ENCODE data around the gene WWC2.

WWC2 gene

DNA sequence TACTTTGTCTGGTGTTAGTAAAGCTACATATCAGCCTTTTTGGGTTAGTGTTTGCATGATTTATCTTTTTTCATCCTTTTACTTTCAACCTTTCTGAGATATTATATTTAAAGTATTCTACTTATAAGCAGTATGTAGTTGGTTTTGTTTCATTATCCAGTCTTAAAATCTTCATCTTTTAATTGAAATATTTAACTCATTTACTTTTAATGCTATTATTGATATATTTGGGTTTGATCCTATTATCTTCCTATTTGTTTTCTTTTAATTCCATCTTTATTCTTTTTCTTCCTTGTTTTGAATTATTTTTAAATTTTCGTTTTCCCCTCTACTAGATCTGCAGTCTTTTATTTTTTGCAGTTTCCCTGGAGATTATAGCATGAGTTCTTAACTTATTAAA is 177.0 kb downstream of the WWC2 start:
- H3K27me3 ChIP-seq (ENCODE audit: insufficient read depth, low read length, poor library complexity, severe bottlenecking), result no peaks in the 10 kb centered on the region
- H3K4me2 ChIP-seq (ENCODE audit: low read depth, low read length, poor library complexity, severe bottlenecking), result no peak overlapping the region
- no peaks in the 10 kb centered on the region for H3F3A ChIP-seq (ENCODE audit: low read depth)
- no peak for TF ChIP-seq EZH2phosphoT487 (IDR thresholded peaks at IDR 0.05; ENCODE audit: borderline replicate concordance)
- TF ChIP-seq, protein P1, sequence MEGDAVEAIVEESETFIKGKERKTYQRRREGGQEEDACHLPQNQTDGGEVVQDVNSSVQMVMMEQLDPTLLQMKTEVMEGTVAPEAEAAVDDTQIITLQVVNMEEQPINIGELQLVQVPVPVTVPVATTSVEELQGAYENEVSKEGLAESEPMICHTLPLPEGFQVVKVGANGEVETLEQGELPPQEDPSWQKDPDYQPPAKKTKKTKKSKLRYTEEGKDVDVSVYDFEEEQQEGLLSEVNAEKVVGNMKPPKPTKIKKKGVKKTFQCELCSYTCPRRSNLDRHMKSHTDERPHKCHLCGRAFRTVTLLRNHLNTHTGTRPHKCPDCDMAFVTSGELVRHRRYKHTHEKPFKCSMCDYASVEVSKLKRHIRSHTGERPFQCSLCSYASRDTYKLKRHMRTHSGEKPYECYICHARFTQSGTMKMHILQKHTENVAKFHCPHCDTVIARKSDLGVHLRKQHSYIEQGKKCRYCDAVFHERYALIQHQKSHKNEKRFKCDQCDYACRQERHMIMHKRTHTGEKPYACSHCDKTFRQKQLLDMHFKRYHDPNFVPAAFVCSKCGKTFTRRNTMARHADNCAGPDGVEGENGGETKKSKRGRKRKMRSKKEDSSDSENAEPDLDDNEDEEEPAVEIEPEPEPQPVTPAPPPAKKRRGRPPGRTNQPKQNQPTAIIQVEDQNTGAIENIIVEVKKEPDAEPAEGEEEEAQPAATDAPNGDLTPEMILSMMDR (conservative IDR thresholded peaks at IDR 0.05; ENCODE audit: low read length), result no peak
- no peak overlapping the region for H2AFZ ChIP-seq (ENCODE audit: low read length)
- H3K9ac ChIP-seq (ENCODE audit: low read depth, low read length, poor library complexity, severe bottlenecking), result no peak overlapping the region
- no peaks in the 10 kb centered on the region for H3K36me3 ChIP-seq (ENCODE audit: insufficient read depth, low read length)
- H3K4me1 ChIP-seq (ENCODE audit: insufficient read depth, low read length, poor library complexity, severe bottlenecking), result no peaks in the 10 kb centered on the region
- no peaks in the 10 kb centered on the region for H3K79me2 ChIP-seq (ENCODE audit: insufficient read depth, low read length)
- peaks cover 6% of the 10 kb centered on the region; the same call in 1 of the 2 replicates for H3K9me3 ChIP-seq (ENCODE audit: insufficient read depth, low read depth, low read length)
- no peaks in the 10 kb centered on the region for H4K20me1 ChIP-seq (ENCODE audit: insufficient read depth, low read length, poor library complexity, severe bottlenecking)
- H3K9me2 ChIP-seq (replicated peaks; ENCODE audit: low read depth, low read length), result no peaks in the 10 kb centered on the region
- H3K4me3 ChIP-seq (ENCODE audit: low read length, poor library complexity, severe bottlenecking), result no peak overlapping the region

DNA sequence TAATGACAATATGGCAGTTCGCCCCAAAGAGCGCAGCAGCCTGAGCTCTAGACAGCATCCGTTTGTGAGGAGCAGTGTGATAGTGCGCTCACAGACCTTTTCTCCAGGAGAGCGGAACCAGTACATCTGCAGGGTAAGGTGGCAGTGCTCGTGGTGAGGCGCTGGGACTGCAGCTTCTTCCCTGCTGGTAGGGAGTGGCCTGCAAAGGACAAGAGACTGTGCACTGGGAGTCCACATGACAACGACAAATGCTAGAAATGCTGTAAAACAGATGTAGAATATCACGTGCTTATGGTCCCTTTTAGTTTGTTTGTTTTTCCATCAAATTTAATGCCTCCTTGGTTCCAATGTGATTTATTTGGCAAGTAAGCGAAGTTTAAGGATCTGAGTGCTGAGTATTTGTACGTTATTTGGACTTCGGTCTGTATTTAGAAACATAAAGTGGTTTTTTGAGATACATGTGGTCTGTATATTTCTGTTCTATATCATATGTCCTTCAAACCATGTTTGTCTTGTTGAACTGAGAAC is 185.3 kb downstream of the WWC2 start:
- Histone ChIP-seq H2AFZ (ENCODE audit: low read length) (no peak overlapping the region), H3K36me3 (ENCODE audit: insufficient read depth, low read length) (no peaks in the 10 kb centered on the region), H3K9ac (ENCODE audit: low read depth, low read length, poor library complexity, severe bottlenecking) (no peak overlapping the region), H3K79me2 (ENCODE audit: insufficient read depth, low read length) (no peaks in the 10 kb centered on the region), H3K4me3 (ENCODE audit: low read length, poor library complexity, severe bottlenecking) (no peak overlapping the region), H3K9me3 (ENCODE audit: insufficient read depth, low read depth, low read length) (no peaks in the 10 kb centered on the region), H3K4me1 (ENCODE audit: insufficient read depth, low read length, poor library complexity, severe bottlenecking) (no peaks in the 10 kb centered on the region), H3K4me2 (ENCODE audit: low read depth, low read length, poor library complexity, severe bottlenecking) (no peak overlapping the region), H3K9me2 (replicated peaks; ENCODE audit: low read depth, low read length) (no peaks in the 10 kb centered on the region), H3F3A (ENCODE audit: low read depth) (no peaks in the 10 kb centered on the region), H4K20me1 (ENCODE audit: insufficient read depth, low read length, poor library complexity, severe bottlenecking) (no peaks in the 10 kb centered on the region), H3K27me3 (ENCODE audit: insufficient read depth, low read length, poor library complexity, severe bottlenecking) (no peaks in the 10 kb centered on the region)
- TF ChIP-seq, protein P1 (conservative IDR thresholded peaks at IDR 0.05; ENCODE audit: low read length), result no peak
- TF ChIP-seq EZH2phosphoT487 (IDR thresholded peaks at IDR 0.05; ENCODE audit: borderline replicate concordance), result no peak

DNA sequence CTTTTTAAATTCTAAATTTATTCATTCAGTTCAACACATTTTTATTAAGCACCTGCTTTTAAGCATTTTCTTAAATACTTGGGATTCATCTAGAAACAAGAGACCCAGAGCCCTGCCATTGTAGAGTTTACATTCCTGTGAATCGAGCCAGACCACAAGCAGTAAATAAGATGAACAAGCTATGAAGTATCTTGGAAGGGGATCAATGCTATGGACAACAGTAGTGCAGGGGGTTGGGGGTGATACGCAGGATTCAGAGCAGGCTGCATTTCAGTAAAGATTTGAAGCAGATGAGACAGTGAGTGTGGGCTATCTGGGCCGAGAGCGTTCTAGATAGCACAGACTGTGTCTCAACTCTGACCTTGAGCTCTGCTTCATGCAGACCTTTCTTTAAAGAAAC is 185.9 kb downstream of the WWC2 start:
- H2AFZ ChIP-seq (ENCODE audit: low read length), result no peak overlapping the region
- no peaks in the 10 kb centered on the region for H3K36me3 ChIP-seq (ENCODE audit: insufficient read depth, low read length)

More for the DNA sequence above, 185.9 kb downstream of the WWC2 start:
- Histone ChIP-seq H3F3A (ENCODE audit: low read depth) (no peaks in the 10 kb centered on the region), H3K4me2 (ENCODE audit: low read depth, low read length, poor library complexity, severe bottlenecking) (no peak overlapping the region), H3K79me2 (ENCODE audit: insufficient read depth, low read length) (no peaks in the 10 kb centered on the region), H3K9me3 (ENCODE audit: insufficient read depth, low read depth, low read length) (no peaks in the 10 kb centered on the region), H3K4me3 (ENCODE audit: low read length, poor library complexity, severe bottlenecking) (no peak overlapping the region), H3K9ac (ENCODE audit: low read depth, low read length, poor library complexity, severe bottlenecking) (no peak overlapping the region), H3K9me2 (replicated peaks; ENCODE audit: low read depth, low read length) (no peaks in the 10 kb centered on the region), H4K20me1 (ENCODE audit: insufficient read depth, low read length, poor library complexity, severe bottlenecking) (no peaks in the 10 kb centered on the region), H3K4me1 (ENCODE audit: insufficient read depth, low read length, poor library complexity, severe bottlenecking) (no peaks in the 10 kb centered on the region), H3K27me3 (ENCODE audit: insufficient read depth, low read length, poor library complexity, severe bottlenecking) (no peaks in the 10 kb centered on the region)
- TF ChIP-seq, protein P1 (conservative IDR thresholded peaks at IDR 0.05; ENCODE audit: low read length), result no peak
- TF ChIP-seq EZH2phosphoT487 (IDR thresholded peaks at IDR 0.05; ENCODE audit: borderline replicate concordance), result no peak

All from Loucy (cell line).